ENCODE data around the gene RORB.

The RORB gene

GRCh38 chr9:74609671-74610405 lies 112.7 kb downstream of the RORB start:
- DNase-seq = no peak

GRCh38 chr9:74610523-74611061 lies 113.5 kb downstream of the RORB start:
- DNase-seq = no peak

GRCh38 chr9:74630228-74630627 lies 133.1 kb downstream of the RORB start:
- DNase-seq = no peak

- DNase-seq = no peak
These were observed 142.0 kb downstream of the RORB start for GRCh38 chr9:74639112-74639511.

- no peak for DNase-seq
These were observed 145.2 kb downstream of the RORB start for GRCh38 chr9:74642376-74642775.

GRCh38 chr9:74643303-74643923 lies 146.3 kb downstream of the RORB start:
- no peak for DNase-seq

GRCh38 chr9:74644023-74644422 lies 146.9 kb downstream of the RORB start:
- DNase-seq = no peak

GRCh38 chr9:74645007-74645639 lies 148.0 kb downstream of the RORB start:
- no peak for DNase-seq

- no peak for DNase-seq
These were observed 156.4 kb downstream of the RORB start for GRCh38 chr9:74653410-74654080.

- no peak for DNase-seq
These were observed 165.5 kb downstream of the RORB start for GRCh38 chr9:74662674-74663073.

- DNase-seq = no peak
These were observed 166.3 kb downstream of the RORB start for GRCh38 chr9:74663439-74663838.

GRCh38 chr9:74666625-74667316 lies 169.6 kb downstream of the RORB start:
- no peak for DNase-seq

- DNase-seq = no peak
These were observed 175.1 kb downstream of the RORB start for GRCh38 chr9:74672237-74672636.

- no peak for DNase-seq
These were observed 176.9 kb downstream of the RORB start for GRCh38 chr9:74674077-74674476.

- DNase-seq = no peak
These were observed 184.8 kb downstream of the RORB start for GRCh38 chr9:74681906-74682305.

GRCh38 chr9:74683322-74683721 lies 186.2 kb downstream of the RORB start:
- DNase-seq = no peak

- DNase-seq = no peak
These were observed 193.9 kb downstream of the RORB start for GRCh38 chr9:74691058-74691457.

GRCh38 chr9:74696520-74696919 lies 199.4 kb downstream of the RORB start:
- DNase-seq = no peak

GRCh38 chr9:74697535-74697934 lies 200.4 kb downstream of the RORB start:
- DNase-seq = no peak

- DNase-seq = no peak
These were observed 214.2 kb downstream of the RORB start for GRCh38 chr9:74711341-74711740.

GRCh38 chr9:74718709-74719108 lies 221.6 kb downstream of the RORB start:
- DNase-seq = no peak

GRCh38 chr9:74719306-74719705 lies 222.2 kb downstream of the RORB start:
- DNase-seq = no peak

Measured in activated naive CD4-positive, alpha-beta T cell treated with anti-CD3 and anti-CD28 coated beads, Interleukin-2, amount 50 U/mL, for 16 hours (primary cell).